NB4 (cell line): Measurements from ENCODE around the gene CDH1.

Experiments used
- CTCF ChIP-seq: IDR thresholded peaks from one replicate; pipeline ENCODE4 v1.5.1; 2012; ENCODE audit warnings: low read depth, low read length
- POLR2A ChIP-seq: IDR thresholded peaks from 2 replicates; pipeline ENCODE4 v1.6.1; 2011; ENCODE audit warnings: mild to moderate bottlenecking; ENCODE audit not compliant: insufficient read length; ENCODE audit errors: extremely low read depth

GRCh38 chr16:68774982-68775634 is 38.0 kb downstream of the CDH1 start:
- TF ChIP-seq CTCF: no peak
- no peak for TF ChIP-seq POLR2A
